Gastroesophageal sphincter (tissue), 3 donors: Measurements from ENCODE around the gene ARHGAP18.

Experiments used
- EP300 ChIP-seq: sonication (generic); formaldehyde crosslinking; IDR thresholded peaks from one replicate; pipeline ENCODE4 v1.6.1; 2017; ENCODE audit warnings: antibody characterized with exemption, mild to moderate bottlenecking
- POLR2A ChIP-seq, 2 donors: fragments of 450-650 bp; IDR thresholded peaks; one replicate each; pipeline ENCODE4 v1.6.1; 2017; ENCODE audit warnings: antibody characterized with exemption in 2 of 2, mild to moderate bottlenecking in 2 of 2, moderate library complexity in 1 of 2
- POLR2AphosphoS5 ChIP-seq: sonication (generic); formaldehyde crosslinking; IDR thresholded peaks from one replicate; pipeline ENCODE4 v1.6.1; 2017; ENCODE audit warnings: antibody characterized with exemption
- TF ChIP-seq, protein P1 (sequence below), 4 experiments: fragments of 200-600 bp in 2 of 4; fragments of 450-650 bp in 2 of 4; sonication (generic) in 1 of 4; IDR thresholded peaks; one replicate each; pipeline ENCODE4 v1.5.1; 2017 to 2019; ENCODE audit warnings: antibody characterized with exemption in 4 of 4, mild to moderate bottlenecking in 2 of 4, moderate library complexity in 2 of 4

DNA sequence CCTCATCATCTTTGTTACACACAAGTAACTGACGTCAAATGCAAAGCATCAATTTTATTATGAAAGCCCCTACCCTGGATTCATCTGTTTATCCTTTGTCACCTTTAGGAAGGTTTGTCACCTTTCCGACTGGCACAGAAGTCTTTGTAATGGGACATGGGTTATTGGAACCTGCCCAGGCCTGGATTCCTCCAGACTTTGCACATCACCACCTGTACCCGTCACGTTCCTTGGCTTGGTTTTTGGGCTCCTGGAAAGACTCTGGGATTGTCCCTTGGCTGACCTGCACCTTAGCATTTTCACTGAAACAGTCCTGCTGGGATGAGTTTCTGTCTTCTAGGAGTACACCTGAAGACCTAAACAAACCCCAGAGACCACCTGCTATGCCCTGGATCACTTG is 15.4 kb upstream of the ARHGAP18 start:
- TF ChIP-seq EP300 (no peak), POLR2A (IDR thresholded peaks at IDR 0.05) (no peak), POLR2AphosphoS5 (no peak)
- TF ChIP-seq, protein P1, sequence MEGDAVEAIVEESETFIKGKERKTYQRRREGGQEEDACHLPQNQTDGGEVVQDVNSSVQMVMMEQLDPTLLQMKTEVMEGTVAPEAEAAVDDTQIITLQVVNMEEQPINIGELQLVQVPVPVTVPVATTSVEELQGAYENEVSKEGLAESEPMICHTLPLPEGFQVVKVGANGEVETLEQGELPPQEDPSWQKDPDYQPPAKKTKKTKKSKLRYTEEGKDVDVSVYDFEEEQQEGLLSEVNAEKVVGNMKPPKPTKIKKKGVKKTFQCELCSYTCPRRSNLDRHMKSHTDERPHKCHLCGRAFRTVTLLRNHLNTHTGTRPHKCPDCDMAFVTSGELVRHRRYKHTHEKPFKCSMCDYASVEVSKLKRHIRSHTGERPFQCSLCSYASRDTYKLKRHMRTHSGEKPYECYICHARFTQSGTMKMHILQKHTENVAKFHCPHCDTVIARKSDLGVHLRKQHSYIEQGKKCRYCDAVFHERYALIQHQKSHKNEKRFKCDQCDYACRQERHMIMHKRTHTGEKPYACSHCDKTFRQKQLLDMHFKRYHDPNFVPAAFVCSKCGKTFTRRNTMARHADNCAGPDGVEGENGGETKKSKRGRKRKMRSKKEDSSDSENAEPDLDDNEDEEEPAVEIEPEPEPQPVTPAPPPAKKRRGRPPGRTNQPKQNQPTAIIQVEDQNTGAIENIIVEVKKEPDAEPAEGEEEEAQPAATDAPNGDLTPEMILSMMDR (IDR thresholded peaks at IDR 0.05) = no peak
